ENCODE results near the gene ASTN2.

ASTN2 gene, protein sequence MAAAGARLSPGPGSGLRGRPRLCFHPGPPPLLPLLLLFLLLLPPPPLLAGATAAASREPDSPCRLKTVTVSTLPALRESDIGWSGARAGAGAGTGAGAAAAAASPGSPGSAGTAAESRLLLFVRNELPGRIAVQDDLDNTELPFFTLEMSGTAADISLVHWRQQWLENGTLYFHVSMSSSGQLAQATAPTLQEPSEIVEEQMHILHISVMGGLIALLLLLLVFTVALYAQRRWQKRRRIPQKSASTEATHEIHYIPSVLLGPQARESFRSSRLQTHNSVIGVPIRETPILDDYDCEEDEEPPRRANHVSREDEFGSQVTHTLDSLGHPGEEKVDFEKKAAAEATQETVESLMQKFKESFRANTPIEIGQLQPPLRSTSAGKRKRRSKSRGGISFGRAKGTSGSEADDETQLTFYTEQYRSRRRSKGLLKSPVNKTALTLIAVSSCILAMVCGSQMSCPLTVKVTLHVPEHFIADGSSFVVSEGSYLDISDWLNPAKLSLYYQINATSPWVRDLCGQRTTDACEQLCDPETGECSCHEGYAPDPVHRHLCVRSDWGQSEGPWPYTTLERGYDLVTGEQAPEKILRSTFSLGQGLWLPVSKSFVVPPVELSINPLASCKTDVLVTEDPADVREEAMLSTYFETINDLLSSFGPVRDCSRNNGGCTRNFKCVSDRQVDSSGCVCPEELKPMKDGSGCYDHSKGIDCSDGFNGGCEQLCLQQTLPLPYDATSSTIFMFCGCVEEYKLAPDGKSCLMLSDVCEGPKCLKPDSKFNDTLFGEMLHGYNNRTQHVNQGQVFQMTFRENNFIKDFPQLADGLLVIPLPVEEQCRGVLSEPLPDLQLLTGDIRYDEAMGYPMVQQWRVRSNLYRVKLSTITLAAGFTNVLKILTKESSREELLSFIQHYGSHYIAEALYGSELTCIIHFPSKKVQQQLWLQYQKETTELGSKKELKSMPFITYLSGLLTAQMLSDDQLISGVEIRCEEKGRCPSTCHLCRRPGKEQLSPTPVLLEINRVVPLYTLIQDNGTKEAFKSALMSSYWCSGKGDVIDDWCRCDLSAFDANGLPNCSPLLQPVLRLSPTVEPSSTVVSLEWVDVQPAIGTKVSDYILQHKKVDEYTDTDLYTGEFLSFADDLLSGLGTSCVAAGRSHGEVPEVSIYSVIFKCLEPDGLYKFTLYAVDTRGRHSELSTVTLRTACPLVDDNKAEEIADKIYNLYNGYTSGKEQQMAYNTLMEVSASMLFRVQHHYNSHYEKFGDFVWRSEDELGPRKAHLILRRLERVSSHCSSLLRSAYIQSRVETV (N-terminal part only)

DNA sequence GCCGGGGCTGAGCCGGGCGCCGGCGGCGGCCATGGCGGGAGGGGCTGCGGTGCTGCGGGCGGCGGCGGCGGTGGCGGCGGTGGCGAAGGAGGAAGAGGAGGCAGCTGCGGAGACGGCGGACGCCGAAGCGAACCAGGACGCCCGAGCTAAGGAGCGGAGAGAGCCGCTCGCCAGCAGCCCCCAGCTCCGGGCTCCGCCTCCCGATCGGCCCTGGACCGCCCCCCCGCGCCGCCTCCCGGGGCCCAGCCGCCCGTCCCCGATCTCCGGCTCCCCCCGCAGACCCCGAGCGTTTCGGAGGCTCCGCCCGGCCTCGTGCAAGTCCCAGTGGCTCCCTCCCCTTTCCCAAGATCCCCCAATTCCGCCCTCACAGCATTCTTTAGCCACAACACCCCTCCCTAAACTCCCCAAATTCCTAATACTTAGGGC is at the start of gene ASTN2:
TSS of gene ASTN2 (minus strand) at position 152 of the 426 bp plus-strand sequence. CDS start at position 33, 119 bp downstream.
- in situ Hi-C loops (cut with MboI; ENCODE audit: low sequenced_read_pairs): no loop called here

DNA sequence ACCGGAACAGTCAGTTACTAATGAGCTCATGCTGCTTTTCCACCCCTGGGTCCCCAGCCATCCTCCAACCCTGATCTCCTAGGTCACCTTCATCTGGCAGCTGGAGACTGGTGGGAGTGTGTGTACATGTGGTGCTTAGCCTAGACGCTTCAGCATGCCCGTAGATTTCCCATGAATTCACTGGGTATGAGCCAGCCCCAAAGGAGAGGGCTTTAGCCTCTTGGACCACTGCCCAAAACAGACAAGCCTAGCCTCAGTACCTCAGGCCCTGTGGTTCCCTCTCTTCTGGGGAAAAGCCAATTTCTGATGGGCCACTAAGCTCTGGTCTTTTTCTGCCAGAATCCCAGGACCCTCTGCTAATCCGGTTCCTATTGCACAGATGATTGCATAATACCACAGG is 48.0 kb upstream of the ASTN2 start:
- in situ Hi-C loops (cut with MboI; ENCODE audit: low sequenced_read_pairs): no loop called here

DNA sequence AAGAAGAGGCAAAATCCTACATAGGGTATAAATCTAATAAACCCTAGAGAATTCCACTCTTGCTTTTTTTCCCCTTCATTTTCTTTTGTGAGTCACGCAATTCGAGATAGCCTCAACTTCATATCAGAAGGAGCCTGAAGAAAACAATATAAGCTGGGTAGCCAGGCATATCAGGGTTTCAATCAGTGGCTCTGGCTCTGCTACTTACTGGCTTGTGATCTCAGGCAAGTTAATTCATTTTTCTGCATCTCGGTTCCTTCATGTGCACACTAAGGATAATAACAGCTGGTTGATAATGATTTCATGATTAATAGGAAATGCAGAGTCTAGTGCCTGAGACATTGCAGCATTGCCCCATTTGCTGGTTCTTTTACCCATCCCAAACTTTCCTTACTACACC is 46.5 kb upstream of the ASTN2 start:
- in situ Hi-C loops (cut with MboI; ENCODE audit: low sequenced_read_pairs): no loop called here

DNA sequence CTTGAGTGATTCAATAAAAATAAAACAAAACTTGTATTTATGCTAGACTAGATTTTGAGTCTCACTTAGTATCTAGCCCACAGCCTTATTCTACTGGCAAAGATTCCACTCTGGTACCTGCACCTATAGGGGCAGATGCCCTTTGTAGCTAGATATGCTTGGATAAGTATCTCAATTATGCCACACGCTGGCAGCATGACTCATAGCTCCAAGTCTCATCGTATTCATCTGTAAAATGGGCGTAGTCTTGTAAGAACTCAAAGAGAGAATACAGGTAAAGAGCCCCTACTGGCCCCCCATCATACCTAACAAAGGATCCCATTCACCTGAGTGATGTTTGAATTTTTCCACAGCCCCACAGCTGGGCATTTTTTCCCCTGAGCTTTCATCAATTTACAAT is 45.9 kb upstream of the ASTN2 start:
- in situ Hi-C loops (cut with MboI; ENCODE audit: low sequenced_read_pairs): no loop called here

DNA sequence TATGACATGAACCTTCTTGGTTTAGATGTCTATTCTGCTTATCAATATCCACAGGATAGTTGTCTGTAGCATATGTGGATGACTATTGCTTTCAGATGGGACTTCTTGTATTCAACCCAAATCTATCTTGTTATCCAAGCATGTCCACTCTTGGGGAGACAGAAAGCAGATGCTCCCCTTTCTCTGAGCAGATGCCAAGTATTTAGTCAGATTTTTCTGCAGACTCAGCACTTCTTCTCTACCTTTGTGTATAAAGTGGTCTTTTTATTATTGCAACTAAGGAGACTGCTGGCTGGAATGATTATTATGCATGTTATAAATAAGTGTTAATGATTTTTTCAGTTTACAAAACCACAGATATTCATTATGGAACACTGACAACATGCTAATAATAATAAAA is 45.1 kb upstream of the ASTN2 start:
- in situ Hi-C loops (cut with MboI; ENCODE audit: low sequenced_read_pairs): no loop called here

DNA sequence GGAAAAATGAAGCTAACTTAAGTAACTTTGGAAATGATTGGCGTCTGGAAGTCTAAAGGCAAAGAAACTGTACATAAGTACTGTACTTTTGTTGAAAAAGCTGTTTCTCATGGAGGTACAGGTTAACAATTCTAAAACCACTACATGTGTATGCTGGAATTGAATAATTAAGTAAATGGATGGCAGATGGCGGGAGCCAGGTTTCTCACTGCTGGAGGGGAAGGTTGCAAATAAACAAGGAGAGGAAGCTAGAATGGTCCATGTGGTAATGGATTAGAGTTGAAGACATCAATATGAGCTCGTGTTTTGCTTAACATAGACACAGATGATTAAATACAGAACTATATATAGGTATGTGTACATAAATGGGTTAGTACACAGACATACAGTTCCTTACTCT is 43.2 kb upstream of the ASTN2 start:
- in situ Hi-C loops (cut with MboI; ENCODE audit: low sequenced_read_pairs): no loop called here

DNA sequence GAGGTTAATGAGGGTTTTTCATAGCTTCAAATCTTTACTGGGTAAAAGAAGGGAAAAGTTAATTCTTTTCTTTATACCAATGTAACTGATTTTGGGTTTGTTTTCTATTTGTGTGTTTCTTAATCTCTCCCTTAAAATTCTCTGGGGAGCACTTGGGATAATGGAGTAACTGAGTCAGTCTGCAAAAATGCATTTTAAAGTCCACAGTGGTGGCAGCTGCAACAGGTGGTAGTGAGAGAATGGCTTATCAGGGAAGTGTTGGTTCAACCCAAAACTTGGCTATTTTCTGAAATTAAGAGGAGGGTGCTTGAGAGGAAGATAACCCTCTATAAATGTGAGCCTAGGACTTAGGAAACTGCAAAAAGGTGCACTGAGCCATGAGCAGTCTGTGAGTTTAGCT is 39.9 kb upstream of the ASTN2 start:
- in situ Hi-C loops (cut with MboI; ENCODE audit: low sequenced_read_pairs): no loop called here

DNA sequence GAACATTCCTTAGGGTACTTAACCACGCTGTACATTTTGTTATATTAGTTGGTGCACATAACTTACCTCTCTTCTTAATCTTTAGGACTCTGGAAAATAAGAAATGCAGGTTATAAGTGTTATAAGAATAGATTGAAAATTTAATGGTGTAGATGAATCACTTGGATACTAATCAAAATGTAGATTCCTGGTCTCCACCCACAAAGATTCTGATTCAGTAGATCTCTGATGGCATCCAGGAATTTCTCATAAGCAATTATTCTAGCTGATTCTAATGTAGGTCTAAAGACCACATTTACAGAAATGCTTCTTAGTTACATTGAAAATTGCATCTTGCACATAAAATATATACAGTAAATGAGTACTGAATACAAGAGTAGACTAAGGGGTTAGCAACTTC is 38.9 kb upstream of the ASTN2 start:
- in situ Hi-C loops (cut with MboI; ENCODE audit: low sequenced_read_pairs): no loop called here

DNA sequence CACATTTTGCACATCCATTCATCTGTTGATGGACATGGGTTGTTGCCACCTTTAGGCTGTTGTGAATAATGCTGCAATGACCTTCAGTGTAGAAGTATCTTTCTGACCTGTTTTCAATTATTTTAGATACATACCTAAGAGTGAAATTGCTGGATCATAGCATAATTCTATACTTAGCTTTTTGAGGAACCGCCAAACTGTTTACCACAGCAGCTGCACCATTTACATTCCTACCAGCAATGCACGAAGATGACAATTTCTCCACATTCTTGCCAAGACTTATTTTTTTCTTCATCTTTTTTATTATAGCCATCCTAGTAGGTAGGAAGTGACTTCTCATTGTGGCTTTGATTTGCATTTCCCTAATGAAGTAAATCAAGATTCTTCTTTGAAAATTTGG is 36.5 kb upstream of the ASTN2 start:
- in situ Hi-C loops (cut with MboI; ENCODE audit: low sequenced_read_pairs): no loop called here

DNA sequence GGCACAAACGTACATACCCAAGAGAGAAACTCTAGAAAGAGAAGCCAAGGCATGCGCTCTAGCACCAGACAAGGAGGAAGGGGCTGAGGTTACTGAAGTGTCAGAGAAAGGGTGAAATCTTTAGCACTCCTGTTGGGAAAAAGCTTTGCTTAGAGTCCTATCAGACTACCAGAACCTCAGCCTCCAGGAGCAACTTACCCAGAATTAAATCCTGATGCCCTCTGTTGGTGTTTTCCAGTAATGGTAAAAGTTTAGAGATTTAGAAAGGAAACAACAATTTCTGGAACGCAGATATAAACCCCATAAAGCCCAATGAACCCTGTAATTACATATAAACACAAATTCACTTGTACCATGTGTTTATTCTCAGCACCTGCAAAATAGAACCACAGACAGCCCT is 33.2 kb upstream of the ASTN2 start:
- in situ Hi-C loops (cut with MboI; ENCODE audit: low sequenced_read_pairs): no loop called here

DNA sequence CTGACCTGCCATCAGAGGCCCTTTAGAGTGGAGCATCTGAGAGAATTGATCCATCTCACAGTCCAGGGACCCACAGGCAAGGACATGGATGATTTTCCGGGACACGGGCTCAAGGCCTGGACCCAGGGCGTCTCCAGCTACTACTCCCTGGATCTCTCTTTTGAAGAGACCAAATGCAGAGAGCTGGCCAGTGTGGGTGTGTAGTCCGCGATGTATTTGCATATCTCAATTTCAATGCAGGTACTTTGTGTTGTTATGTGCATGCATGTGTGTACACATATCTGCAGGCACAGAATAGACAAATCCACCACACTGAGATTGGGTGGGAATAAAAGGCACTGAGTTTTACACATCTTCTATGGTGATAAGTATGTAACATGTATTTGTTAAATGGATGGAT is 30.8 kb upstream of the ASTN2 start:
- in situ Hi-C loops (cut with MboI; ENCODE audit: low sequenced_read_pairs): no loop called here

DNA sequence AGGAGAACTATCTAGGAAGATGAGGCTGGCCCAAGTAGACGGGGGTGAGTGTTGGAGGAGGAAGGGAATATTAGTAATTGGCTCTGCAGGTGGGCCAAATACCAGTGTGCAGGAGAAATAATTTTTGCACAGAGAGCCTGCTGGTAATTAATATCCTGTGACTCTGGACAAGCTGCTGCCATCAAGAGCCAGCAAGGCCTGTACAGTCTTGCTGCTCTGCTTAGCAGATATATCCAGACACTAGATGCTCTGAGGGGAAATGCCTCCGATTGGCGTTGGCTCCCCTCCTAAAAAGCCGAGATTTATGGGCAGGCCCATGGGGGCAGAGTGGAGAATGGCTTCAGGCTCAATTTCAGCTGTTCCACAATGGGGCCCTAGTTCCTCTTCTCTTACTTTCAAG is 29.6 kb upstream of the ASTN2 start:
- in situ Hi-C loops (cut with MboI; ENCODE audit: low sequenced_read_pairs): no loop called here

DNA sequence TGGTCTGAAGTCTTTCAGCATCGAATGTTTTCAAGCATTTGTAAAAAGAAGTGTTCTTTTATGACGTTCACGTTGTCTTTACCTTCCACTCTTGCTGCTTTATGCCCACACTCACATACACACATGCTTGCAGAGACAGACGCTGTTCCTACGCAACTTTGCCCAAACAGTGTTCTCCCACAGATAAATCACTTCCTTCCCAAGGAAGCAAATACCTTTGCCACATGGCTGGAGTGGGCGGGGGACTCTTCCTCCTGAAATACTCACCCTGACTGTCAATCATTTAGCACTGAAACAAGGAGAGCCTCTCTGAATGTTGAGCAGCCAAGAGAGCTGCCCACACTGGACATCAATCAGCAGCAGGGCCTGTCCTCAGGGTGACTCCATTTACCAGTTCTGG is 22.4 kb upstream of the ASTN2 start:
- in situ Hi-C loops (cut with MboI; ENCODE audit: low sequenced_read_pairs): no loop called here

DNA sequence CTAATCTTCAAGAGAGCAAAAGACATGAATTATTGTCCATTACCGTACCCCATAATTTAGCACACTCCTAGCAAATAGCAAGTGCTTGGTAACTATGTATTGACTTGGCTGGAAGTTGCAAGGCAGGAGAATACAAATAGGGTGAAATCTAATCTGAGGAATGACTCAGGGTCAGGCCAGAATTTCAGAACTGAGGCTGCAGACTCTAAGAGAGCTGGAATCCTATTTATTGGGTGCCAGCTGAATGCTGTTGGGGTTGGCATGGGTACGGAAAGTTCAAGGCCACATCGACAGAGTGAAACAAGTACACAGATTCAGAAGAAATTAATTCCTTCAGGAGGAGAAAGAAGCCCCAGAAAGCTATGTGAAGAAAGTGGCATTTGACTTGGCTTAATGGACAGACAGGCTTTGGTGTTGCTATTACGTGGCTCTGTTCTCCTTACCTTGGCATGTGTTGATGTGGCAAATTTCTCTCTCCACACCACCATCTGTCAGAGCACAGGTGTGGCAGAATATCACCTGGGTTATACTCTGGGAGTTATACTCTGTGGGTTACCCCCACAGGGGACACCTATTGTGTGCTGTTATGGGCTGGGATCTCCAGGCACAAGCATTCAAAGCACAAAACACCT is 20.9 kb upstream of the ASTN2 start:
- in situ Hi-C loops (cut with MboI; ENCODE audit: low sequenced_read_pairs): no loop called here

DNA sequence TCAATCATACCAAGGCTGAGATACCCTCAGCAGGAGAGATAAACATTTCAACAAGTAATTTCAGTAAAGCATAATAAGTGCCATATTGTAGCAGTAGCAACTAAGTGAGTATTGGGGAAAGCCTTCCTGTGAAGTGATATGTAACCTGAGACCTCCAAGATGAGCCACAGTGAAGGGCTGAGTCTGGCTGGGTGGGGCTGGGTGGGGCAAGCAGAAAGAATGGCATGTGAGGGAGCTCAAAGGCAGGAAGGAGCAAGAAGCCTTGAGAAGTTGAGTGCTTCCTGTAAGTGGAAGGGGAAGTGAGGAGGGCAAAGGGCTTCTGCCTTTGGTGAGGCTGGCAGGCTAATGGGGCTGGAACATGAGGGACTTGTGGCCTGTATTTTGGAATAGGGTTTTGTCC is 19.7 kb upstream of the ASTN2 start:
- in situ Hi-C loops (cut with MboI; ENCODE audit: low sequenced_read_pairs): no loop called here

DNA sequence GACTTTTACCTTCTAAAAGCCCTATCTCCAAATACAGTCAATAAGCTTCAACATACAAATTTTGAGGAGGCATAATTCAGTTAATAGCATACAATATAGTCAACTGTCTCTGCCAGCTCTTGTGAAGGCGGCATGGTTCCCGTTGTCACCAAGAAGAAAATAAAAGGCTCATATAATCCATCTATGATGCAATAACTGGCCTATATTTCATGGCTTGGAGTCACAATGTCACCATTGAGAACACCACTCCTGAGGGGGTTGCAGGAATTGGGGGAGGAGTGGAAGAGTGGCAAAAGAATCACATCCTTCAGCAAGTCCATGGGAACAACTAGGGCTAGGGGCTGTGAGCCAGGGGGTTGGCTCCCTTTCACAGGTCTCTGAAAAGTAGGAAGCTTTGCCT is 16.0 kb upstream of the ASTN2 start:
- in situ Hi-C loops (cut with MboI; ENCODE audit: low sequenced_read_pairs): no loop called here

DNA sequence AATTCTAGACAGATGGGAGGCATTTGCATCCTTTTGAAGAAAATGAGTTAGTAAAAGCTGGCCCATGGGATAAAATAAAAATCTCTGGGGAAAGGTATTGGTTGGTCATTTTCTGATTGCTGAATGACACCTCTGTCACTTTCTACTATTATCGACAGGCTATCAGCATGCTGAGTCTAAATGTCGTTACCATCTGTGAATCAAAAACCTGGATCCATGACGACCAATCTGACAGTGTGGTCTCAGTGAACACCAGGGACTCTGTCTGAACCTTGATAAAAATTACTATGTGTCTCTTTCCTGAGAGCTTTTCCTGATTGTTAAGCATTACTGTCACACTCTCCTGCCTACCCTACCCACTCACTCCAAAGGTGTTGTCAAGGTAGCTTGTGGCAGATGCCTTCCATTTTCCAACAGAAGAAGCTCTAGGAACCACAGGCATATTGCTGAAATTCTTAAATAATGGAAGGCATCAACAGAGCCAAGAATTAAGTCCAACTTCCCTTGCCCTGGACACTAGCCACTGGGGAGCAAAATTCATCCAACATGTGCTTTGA is 12.6 kb upstream of the ASTN2 start:
- in situ Hi-C loops (cut with MboI; ENCODE audit: low sequenced_read_pairs): no loop called here

DNA sequence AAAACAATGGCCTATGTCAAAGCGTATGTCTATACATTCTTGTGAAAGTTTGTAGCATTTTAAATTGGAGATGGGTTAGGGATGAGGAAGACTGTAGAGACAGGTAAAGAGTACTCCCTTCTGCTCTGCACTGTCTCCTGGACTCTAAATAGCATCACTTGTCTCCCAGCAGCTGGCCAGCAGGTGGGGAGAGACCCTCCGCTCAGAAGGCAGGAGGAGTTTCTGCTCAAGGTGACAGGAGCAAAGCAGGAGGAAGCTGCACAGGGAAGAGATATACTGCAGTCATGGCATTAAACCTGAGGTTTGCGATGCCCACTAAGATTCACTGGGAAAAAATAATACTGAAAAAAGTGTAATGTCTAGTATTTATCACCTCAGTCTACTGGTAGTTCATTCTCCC is 10.7 kb upstream of the ASTN2 start:
- in situ Hi-C loops (cut with MboI; ENCODE audit: low sequenced_read_pairs): no loop called here

DNA sequence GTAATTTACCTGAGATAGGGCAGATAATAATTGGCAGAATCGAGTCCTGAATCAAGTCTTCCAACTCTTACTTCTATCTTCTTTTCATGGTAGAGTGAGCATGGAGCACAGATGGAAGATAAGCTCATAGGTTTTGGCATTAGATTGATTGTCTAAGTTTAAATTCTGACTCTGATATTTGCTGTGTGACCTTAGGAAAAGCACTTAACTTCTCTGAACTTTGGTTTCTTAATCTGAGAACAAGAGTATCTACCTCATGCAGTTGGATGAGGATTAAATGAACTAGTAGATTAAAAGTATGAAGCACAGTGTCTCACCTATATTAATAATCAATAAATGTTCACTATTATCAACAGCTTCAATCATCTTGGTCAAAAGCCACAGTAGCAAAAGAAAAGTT is 9.4 kb upstream of the ASTN2 start:
- in situ Hi-C loops (cut with MboI; ENCODE audit: low sequenced_read_pairs): no loop called here

DNA sequence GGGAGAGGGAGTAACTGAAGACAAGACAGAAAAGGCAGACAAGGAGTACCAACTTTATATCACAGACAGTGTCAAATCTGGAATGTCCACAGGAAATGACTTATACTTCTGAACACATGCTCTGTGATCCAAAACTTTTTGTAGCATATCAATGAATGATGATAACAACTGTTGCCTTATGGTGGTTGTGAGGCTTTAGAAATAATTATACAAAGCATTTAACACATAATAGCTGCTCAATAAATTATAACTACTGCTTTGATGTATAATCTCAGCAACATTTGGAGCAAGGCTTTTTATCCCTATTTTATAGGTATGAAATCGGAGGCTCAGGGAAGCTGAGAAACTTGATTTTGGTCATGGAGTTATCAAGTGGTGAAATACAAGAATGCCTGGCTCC is 3.3 kb upstream of the ASTN2 start:
- in situ Hi-C loops (cut with MboI; ENCODE audit: low sequenced_read_pairs): no loop called here

DNA sequence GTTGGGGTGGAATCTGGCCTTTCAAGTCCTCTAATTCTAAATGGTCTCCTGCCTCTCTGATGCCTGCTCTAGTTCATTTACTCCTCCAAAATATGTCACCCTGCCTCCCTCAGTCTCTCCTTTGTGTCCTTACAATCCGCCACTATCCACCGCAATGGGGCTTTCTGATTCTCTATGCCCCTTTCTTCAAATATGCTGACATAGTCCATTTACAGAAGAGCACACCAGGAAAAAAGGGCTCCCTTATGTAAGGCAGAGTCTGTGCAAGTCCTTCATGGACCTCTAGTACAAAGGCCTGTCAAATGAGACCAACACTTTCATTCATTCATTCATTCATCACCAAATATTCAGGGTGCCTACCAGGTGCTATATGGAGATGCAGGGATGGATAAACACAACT is 2.0 kb upstream of the ASTN2 start:
- in situ Hi-C loops (cut with MboI; ENCODE audit: low sequenced_read_pairs): no loop called here

All from HL-60/S4 (cell line).